ENCODE data around the gene LRRC46.
A peak's percentile ranks its signal among the peaks of the same experiment; 100 is the strongest.

LRRC46 gene

DNA sequence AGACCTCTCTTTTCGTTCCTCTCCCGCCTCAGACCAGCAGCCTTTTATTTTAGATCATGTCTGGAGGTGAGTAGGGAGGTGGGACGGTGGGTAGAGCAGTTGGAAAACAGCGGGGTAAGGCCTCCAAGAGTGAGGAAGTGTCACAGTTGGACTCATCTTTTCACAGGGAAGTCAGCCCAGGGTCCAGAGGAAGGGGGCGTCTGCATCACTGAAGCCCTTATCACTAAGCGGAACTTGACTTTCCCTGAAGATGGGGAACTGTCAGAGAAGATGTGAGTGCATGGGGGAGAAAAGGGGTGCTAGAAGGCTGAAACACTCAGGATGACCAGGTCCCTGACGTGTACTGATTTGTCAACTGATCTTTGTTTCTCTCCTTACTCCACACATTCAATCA is 461 bp downstream of the LRRC46 start:
- no peak for DNase-seq (ENCODE audit: low read depth)

DNA sequence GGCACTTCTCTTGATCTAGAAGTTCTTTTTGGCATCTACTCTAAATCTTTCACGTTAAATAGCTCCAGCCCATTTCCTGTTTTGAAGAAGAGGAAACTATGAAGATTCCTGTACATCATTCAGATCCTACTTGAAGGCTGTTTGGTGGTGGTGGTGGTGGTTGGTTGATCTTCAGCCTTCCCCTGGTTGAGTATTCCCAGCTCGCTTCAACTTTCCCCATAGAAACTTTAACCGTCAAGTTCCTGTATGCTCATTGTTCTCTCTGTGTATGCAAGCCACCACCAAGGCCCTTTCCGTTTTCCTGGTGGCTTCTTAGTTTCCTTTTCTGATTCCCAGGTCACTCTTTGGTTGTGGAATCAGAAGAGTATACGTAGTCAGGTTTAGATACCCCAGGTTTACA is 3.3 kb downstream of the LRRC46 start:
- DNase-seq (ENCODE audit: low read depth) = no peak

DNA sequence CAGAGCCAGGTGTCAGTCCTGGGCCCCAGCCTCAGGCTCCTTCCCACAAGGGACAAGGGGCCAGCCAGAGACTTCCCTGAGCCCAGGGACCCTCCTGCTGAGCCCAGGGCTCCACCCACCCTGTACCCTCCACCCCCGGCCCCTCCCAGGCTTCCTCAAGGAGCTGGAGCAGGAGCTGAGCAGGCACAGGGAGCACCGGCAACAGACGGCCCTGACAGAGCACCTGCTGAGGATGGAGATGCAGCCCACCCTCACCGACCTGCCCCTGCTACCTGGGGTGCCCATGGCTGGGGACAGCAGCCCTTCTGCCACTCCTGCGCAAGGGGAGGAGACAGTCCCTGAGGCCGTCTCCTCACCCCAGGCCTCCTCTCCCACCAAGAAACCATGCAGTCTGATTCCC is 5.1 kb downstream of the LRRC46 start:
- no peak for DNase-seq (ENCODE audit: low read depth)

DNA sequence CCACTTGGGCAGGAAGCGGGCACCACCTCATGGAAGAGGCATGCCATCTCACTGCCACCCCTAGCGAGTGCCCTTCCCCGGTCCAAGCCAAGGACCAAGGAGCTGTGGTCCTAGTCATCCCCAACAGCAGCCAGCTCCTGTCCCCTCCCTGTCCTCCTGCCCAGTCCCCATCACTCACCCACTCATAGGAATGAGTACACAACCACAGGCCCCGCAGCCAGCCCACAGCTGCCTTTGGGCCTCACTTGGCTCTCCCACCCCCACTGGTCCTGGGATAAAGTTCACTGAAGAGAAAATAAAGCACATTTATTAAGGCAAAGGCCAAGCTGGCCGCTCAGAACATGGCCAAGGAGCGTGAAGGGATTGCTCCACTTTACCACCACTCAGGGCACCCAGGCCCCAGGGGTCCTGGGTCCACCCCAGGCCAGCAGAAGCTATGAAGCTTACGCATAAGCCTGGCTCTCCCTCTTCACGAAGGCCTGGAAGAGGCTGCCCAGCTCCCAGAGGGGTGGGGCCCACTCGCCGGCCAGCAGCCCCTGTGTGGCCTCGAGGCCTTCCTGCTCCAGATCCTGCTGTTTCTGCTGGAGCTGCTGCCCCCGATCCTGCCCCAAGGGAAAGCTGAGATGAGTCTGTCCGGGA is 6.0 kb downstream of the LRRC46 start:
- DNase-seq (ENCODE audit: low read depth) = no peak

DNA sequence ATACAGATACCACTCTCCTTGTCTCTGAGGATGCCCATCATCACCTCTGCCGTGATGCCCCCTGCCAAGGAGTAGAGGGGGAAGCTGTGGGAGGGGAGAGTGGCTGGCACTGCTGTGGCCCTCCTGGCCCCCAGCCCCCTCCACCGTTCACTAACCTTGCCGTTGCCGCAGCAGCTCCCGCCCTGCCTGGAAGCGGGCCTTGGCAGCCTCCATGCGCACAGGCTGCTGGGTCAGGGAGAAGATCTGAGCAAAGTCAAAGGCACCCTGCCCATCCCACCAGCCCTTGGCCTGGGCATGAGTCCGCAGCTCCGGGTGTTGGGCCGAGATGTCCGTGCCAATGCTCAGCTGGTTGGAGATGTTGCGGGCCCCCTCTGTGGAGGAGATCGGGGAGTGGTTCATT is 7.2 kb downstream of the LRRC46 start:
- DNase-seq (ENCODE audit: low read depth) = no peak

DNA sequence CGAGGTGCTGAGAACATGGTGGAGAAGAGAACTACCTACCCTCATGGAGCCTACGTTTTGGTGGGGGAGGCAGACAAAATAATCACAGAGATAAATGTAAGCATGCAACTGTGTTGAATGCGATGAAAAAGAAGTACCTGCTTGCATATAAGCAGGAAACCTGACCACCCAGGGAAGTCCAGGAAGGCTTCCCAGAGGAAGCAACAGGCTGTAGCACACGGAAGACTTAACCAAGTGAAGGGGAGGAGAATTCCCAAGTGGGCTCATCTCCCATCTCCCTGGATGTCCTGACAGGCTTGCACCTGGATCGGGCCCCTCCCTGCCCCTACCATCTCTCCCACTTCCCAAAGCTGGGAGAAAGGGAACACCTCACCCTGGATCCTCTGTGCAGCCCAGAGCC is 7.6 kb downstream of the LRRC46 start:
- DNase-seq (ENCODE audit: low read depth) = no peak

DNA sequence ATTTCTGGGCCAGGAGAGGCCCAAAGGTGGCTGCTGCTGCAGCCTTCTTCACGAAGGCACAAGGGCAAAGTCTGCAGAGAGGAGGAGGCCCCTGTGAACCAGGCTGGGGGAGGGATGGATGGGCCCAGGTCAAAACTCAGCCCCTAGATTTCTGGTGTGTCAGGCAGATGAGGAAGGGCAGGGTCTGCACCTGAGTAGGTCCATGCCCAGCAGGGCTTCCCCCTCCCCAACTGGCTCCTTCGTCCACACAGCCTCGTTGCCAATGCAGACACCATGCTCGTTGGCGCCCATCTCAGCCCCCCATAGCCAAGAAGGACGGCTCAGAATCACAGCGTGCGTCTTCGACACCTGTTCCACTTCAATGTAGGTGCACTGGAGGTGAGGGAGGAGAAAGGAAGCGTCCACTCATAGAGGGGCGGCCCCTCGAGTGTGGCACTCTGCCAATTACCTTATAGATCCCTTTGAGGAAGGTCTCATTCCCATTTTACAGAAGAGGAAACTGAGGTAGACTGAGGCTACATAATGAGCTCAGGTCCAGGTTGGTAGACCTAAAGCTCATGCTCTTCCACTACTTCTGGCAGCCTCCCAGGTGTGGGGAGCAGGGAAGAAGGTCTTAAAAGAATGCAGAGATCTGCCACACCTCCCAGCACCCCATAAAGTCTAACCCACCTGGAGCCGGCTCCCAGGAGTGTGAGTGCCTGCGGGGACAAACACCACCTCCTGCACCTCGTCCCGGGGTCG is 8.7 kb downstream of the LRRC46 start:
- no peak for DNase-seq (ENCODE audit: low read depth)

DNA sequence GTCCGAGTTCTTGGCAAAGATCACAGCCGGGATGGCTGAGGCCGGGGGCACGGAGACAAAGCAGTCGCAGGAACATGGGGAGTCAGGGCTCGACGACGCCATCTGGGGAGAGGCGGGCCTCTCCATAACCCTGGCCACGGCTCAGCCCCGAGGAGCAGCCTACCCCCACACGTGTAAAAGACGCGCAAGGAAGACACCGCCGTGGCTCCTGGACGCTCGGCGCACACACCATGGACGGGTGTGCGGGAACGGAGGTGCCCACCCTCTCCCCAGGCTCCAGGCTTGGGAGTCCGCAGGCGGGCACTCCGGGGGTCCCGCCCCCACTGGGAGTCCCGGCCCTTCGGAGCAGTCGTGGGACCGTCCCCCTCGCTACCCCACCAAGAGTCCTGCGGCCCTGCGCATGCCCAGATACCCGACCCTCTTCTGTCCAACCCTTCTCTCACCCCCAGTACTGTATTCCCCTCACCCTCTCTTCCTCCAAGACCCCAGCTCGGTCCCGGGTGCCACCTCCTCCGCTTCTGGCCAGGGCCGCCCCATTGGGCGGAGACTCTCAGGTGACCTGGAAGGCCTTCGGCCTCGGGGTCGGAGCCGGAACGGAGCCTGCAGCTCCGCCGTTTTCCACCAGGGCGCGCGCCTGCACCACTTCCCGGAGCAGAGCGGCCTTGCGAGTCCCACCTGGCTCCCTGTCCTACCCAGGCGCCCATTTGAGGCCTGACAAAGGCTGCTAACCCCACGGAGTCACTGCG is 9.4 kb downstream of the LRRC46 start, which contains the start of gene SCRN2:
Gene SCRN2, minus strand, starts transcription at position 532 of the 746 bp plus-strand sequence. Its CDS starts 430 bp downstream, at position 102.
- peak; percentile 76 for DNase-seq (ENCODE audit: low read depth)

DNA sequence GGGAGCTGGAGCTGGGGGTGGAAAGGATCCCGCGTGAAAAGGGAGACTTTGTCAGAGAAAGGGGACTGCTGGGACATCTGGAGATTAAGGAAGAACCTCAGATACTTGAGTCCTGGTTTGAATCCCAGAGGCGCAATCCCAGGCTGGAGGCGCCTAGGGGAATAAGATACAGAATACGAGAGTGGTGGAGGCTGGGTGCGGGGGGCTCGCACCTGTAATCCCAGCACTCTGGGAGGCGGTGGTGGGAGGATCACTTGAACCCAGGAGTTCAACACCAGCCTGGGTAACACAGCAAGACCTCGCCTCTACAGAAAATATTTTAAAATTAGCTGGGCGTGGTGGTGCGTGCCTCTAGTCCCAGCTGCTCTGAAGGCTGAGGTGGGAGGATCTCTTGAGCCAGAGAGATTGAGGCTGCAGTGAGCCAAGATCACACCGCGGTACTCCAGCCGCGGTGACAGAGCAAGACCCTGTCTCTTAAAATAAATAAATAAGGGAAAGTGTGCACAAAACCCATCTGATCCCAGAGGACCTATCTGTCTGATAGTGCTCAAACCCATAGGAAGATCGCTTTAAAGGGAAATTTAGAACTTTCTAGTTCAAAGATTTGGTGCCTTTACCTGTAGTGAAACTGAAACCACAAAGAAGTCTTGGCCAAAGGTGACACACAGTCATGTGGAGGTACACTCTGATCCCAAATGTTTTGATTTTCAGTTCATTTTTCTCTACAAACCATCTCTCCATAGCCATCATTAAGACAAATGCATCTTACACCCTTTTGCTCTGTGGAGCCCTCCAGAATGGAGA is 10.2 kb downstream of the LRRC46 start:
- DNase-seq (ENCODE audit: low read depth) = no peak

DNA sequence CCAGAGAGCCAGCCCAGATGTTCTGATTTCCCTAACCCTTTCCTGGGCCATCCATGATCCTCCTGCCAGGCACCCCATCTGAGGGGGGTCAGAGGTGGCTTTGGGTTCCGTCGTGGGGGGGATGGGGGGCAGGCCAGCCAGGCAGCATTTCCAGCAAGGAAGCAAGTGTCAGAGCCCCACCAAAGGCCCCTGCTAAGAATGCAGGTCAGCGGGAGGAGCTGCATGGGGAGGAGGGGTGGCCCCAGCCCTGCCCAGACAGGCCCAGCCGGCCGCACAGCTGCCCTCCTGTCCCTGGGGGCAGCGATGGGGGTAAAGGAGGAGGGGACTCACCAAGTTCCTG is 11.9 kb downstream of the LRRC46 start:
- no peak for DNase-seq (ENCODE audit: low read depth)

DNA sequence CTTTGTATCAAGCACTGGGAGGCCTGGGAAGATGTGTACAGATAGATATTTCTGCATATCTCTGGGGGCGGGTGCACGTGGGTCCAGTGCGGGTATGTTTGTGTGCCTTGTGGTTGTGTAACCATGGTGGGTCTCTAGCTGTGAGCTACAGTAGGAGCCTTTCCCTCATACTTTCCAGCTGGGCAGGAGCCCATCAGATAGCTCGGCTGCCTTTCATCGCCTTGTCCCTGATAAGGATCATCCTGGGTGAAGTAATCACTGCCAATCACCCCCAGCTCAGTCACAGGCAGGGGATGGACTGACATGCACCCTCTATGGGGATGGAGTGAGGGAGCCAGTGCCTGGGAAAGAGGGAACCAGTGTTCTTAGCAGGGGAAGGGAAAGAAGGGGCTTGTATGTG is 12.8 kb downstream of the LRRC46 start:
- no peak for DNase-seq (ENCODE audit: low read depth)

DNA sequence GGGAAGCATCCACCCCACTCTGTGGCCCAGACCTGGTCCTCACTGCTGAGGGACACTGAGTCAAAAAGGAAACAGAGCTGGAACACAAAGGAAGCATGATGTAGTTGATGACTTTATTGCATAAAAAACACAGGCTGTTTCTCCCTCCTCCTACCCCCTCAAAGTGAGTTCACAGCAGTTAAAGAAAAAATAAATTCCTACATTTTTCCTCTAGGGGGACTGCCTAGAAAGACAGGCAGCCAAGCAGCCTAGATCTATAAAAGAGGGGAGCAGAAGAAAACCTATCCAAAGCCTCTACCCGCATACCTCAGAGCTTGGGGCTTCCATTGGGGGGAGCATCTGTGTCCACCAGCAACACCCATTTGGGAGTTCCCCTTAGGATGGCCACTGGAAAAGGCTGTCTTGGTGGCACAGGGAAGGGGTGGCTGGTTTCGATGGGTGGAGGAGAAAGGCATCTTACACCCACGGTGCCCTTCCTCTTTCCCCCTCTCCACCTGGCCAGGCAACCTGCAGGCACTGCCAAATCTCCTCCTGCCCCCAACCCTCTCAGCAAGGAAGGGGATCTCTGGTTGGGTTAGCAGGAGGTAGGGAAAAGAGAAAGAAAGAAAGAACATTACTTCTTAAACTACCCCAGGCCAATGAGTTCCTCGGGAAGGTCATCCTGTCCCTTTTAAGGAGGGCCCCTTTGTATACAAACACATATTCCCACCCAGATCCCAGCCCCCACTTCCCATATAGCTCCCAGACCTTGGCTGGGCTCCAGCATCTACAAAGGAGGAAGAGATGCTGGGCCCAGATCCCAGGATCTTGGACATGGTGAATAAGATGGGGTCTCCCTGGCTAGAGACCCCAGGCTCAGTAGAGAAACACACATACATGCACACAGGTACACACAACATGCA is 13.6 kb downstream of the LRRC46 start:
- no peak for DNase-seq (ENCODE audit: low read depth)

DNA sequence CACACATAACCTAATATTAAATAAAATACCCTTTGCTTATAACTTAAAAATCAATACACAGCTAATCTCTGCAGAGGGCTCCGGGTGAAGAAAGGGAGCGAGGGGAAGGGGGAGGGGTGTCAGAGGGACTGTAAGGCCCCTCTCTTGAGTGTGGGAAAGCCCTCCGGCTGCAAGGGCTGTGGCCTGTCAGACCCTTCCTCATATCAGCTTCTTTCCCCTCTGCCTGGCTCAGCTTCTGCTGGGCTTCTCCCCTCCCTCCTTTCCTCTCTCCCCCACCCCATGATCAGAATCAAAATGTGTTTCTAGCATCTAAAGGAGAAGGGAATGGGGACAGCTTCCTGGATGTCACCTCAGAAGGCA is 14.2 kb downstream of the LRRC46 start:
- DNase-seq (ENCODE audit: low read depth) = no peak

DNA sequence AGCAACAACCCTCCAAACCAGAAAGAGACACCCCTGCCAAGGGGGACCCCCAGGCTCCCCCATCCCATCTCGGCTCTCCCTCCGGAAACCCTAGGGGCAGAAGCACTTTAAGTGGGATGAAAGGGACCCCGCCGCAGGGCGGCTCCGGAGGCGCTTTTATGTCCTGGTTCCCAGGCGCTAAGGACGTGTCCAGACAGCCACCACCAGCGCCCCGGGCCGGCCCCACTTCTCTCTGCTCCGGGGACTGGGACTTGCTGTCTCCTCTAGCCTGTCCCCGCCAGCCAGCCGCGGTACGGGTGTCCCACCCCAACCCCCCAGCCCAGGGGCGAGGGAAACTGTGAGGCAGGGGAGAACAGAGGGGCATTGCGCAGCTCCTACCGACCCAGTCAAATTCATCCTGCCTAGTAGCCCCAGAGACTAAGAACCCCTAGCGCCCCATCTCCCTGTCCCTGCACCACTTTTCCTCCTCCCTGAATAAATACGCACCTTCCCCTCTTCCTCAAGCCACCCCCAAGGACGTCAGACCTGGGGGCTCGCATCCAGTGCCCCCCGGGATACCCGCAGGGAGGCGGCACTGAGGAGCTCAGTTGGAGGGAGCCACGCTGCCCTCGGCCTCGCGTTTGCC is 15.4 kb downstream of the LRRC46 start:
- DNase-seq (ENCODE audit: low read depth) = no peak

DNA sequence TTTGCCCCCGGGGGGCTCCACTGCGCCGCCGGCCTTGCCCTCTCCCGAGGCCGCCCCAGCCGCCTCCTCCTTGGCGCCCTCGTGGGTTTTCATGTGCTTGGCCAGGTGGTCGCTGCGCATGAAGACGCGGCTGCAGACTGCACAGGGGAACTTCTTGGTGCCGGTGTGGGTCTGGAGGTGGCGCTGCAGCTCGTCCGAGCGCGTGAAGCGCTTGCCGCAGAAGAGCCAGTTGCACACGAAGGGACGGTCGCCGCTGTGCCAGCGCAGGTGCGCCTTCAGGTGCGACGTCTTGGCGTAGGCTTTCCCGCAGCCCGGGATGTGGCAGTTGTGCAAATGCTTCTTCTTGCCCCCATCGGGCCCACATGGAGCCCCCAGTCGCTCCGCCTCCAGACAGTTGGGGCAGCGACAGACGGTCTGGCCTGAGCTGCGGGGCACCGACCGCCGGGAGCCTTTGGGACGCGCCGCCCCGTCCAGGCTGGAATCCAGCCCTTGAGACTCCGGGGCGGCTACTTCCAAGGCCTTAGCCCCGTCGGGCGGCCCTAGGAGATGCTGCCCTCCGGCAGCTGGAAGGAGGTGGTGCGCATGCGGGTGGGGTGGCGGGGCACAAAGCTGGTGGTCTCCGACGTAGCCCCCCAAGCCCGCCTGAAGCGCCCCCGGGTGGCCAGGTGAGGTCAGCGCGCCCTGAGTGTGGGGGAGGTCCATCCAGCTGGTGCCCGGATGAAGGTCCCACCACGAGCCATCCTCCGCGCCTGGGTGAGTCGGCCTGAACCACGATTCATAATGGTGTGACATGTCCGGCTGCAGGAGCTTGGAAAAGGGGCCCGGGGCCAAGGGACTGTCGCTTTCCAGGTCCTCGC is 16.1 kb downstream of the LRRC46 start:
- no peak for DNase-seq (ENCODE audit: low read depth)

DNA sequence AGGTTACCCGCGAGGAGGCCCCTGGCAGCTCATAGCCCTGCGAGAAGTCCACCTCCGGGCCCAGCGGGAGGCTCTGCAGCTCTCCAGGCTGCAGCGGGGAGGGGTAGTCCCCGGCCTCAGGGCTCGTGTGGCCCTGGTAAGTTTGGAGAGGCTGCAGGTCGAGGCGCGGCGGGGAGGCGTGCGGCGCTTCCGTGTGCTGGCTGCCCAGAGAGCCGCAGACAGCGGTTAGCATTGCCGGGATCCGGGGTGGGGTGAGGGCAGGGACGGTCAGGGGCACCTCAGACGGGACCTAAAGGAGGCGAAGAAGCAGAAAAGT is 16.7 kb downstream of the LRRC46 start:
- no peak for DNase-seq (ENCODE audit: low read depth)

DNA sequence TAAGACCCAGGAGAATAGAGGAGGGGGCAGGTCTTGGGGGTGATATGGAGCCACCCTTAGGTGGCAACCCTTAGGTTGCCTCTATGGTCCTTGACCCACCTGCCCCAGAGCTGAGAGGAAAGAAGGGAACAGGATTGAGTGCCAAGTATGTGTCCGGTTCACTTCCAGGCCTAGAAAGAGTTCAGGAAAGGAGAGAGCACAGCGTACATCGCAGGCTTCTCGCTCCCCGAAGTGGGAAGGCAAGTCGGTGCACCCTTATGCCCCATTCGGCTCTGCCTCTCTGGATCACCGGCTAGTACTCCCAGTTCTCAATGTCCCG is 18.9 kb downstream of the LRRC46 start:
- DNase-seq (ENCODE audit: low read depth) = no peak

DNA sequence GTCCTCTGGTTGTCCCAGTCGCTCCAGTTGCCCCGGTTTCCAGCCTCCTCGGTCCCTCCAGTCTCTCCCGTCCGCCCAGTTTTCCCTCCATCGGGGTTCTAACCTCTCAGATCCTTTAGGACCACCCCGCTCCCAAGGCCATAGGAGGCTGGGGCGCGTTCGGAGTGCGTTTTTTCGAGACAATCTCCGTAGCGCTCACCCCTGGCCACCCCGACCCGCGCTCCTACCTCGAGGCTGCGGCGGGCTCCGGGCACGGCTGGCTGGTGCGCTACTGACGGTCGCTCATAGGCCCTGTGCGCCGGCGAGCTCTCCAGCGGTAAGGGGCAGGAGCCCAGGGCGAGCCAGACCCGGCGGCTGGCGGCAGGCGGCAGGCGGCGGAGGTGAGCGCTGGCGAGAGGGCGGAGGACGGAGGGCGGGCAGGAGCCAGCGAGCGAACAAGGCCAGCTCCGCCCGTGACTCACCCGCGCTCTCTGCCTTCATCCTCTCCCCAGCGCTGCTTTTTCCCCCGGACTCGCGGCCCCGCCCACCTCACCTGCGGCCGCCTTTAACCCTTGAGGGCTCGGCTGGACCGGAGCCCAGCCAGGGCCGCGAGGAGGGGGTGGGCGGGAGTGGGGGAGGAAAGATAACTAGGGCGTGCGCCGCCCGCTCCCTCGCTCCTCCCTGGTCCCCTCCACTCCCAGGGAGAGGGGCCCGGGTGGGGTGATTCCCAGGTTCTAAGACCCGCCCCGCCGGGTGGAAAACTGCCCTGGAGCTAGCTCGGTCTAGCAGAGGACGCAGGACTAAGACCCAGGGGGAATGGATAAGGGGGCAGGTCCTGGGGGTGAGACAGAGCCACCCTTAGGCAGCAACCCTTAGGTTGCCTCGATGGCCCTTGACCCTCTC is 19.5 kb downstream of the LRRC46 start, which contains the start of gene SP6:
Gene SP6, minus strand, starts transcription at position 472 of the 882 bp plus-strand sequence. CDS start 2,734 bp downstream, outside the sequence.
- DNase-seq (ENCODE audit: low read depth) = peak; percentile 55

DNA sequence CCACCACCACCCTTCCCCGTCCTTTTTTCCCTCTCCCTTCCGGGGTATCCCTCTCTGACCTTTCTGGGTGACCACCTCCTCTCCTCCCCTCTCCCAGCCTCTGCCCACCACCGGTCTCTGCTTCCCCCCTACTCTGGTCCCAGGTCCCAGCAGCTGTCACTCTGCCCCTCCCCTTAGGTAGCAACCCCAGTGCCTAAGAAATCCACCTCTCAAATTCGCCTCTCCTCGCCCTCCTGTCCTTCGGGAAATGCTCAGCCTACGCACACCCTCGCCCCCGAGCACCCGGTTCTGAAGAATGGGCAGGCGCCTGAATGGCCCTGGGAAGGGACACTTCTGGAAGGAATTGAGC is 20.3 kb downstream of the LRRC46 start:
- no peak for DNase-seq (ENCODE audit: low read depth)

Data from activated T-cell treated with anti-CD3 and anti-CD28 coated beads for 1 hour (primary cell).